Urinary bladder (tissue), 4 donors: ENCODE data around the gene ST3GAL4. TPM values are rescaled to one million over a fixed set of nuclear protein-coding genes. Genes with fewer than 3 reads are reported as not detected.
"Not testable (repeated sequence)": the region's sequence is repeated elsewhere in the genome, so short reads cannot be mapped to it uniquely, and the experiment has no call there.

Experiments
- DNase-seq: peaks from one replicate; pipeline ENCODE4 v3.0.0-alpha.2; 2015; ENCODE audit errors: extremely low spot score
- H3K27ac ChIP-seq: one replicate; pipeline ENCODE4 v1.5.1; 2013; ENCODE audit warnings: low read depth, mild to moderate bottlenecking, moderate library complexity
- H3K36me3 ChIP-seq: one replicate; pipeline ENCODE4 v1.6.1; 2013; ENCODE audit warnings: mild to moderate bottlenecking, moderate library complexity; ENCODE audit not compliant: insufficient read depth
- H3K4me1 ChIP-seq: one replicate; pipeline ENCODE4 v1.6.1; 2013; ENCODE audit warnings: mild to moderate bottlenecking, moderate library complexity; ENCODE audit not compliant: insufficient read depth
- H3K4me3 ChIP-seq: one replicate; pipeline ENCODE4 v1.5.1; 2013; ENCODE audit warnings: low read depth, low read length
- WGBS: extraction: QIAGEN DNeasy Blood & Tissue Kit; methylation state at CpG from one replicate; pipeline ENCODE4 v1.1.7; 2013; 5-methylcytosine and 5-hydroxymethylcytosine counted together
- polyA plus RNA-seq: library from polyadenylated mRNA; stranded (reverse); fragments of 200-250 nt; gene quantifications from one replicate; pipeline ENCODE4 v1.2.3, GENCODE V29; 2013
- total RNA-seq: library from RNA; depleted of rRNA; stranded (reverse); fragments of >200 nt; gene quantifications from one replicate; pipeline ENCODE4 v1.2.3, GENCODE V29; 2014
- donor health status: healthy with polysubstance abuse.
- donor health status: healthy.

Gene ST3GAL4
- total and polyA plus RNA-seq, 2 donors: 35.2 to 48.5 TPM

- no peak for DNase-seq
Measured at GRCh38 chr11:126345759-126346585, 9.5 kb upstream of the ST3GAL4 start.

GRCh38 chr11:126346586-126346940, 8.9 kb upstream of the ST3GAL4 start:
- H3K27ac ChIP-seq: peak overlapping the region; percentile 76
- 88% methylated on average over 1 of the region's 1 CpG for WGBS
- H3K4me3 ChIP-seq: no peak overlapping the region
- no peak for DNase-seq
- no peaks in the 10 kb centered on the region for H3K36me3 ChIP-seq
- H3K4me1 ChIP-seq: no peaks in the 10 kb centered on the region

More at GRCh38 chr11:126345759-126346585, 9.5 kb upstream of the ST3GAL4 start:
- Histone ChIP-seq H3K4me3 (no peak overlapping the region), H3K27ac (peak overlapping the region; percentile 84), H3K36me3 (no peaks in the 10 kb centered on the region), H3K4me1 (no peaks in the 10 kb centered on the region)
- WGBS: 32% methylated on average over 17 of the region's 17 CpGs

GRCh38 chr11:126346946-126347345, 8.5 kb upstream of the ST3GAL4 start:
- H3K4me1 ChIP-seq, H3K36me3 ChIP-seq, DNase-seq, H3K4me3 ChIP-seq: not testable (repeated sequence)
- 80% methylated on average over 7 of the region's 7 CpGs for WGBS
- H3K27ac ChIP-seq: peak overlapping the region; percentile 76

GRCh38 chr11:126347751-126348668, 7.5 kb upstream of the ST3GAL4 start:
- Histone ChIP-seq H3K4me1 (no peaks in the 10 kb centered on the region), H3K4me3 (no peak overlapping the region), H3K36me3 (no peaks in the 10 kb centered on the region), H3K27ac (peak overlapping the region; percentile 69)
- 64% methylated on average over 17 of the region's 17 CpGs for WGBS
- no peak for DNase-seq

GRCh38 chr11:126348806-126349582, 6.5 kb upstream of the ST3GAL4 start:
- Histone ChIP-seq H3K4me3 (no peak overlapping the region), H3K36me3 (no peaks in the 10 kb centered on the region), H3K4me1 (no peaks in the 10 kb centered on the region), H3K27ac (peak overlapping the region; percentile 53)
- WGBS: 44% methylated on average over 8 of the region's 8 CpGs
- DNase-seq: no peak

- DNase-seq: no peak
- 54% methylated on average over 5 of the region's 5 CpGs for WGBS
- Histone ChIP-seq H3K4me3 (no peak overlapping the region), H3K36me3 (no peaks in the 10 kb centered on the region), H3K27ac (no peak overlapping the region), H3K4me1 (no peaks in the 10 kb centered on the region)
Measured at GRCh38 chr11:126350836-126351235, 4.7 kb upstream of the ST3GAL4 start.

- Histone ChIP-seq H3K4me1 (no peaks in the 10 kb centered on the region), H3K27ac (no peak overlapping the region), H3K36me3 (no peaks in the 10 kb centered on the region), H3K4me3 (no peak overlapping the region)
- DNase-seq: no peak
- 55% methylated on average over 3 of the region's 3 CpGs for WGBS
Measured at GRCh38 chr11:126352163-126352562, 3.3 kb upstream of the ST3GAL4 start.

- WGBS: 81% methylated on average over 4 of the region's 4 CpGs
- no peaks in the 10 kb centered on the region for H3K36me3 ChIP-seq
- no peak for DNase-seq
- H3K4me3 ChIP-seq: no peak overlapping the region
- H3K27ac ChIP-seq: peak overlapping the region; percentile 25
- no peaks in the 10 kb centered on the region for H3K4me1 ChIP-seq
Measured at GRCh38 chr11:126352934-126353801, 2.3 kb upstream of the ST3GAL4 start.

- Histone ChIP-seq H3K4me3 (peak overlapping the region; percentile 80), H3K27ac (peak overlapping the region; percentile 87), H3K4me1 (no peaks in the 10 kb centered on the region), H3K36me3 (no peaks in the 10 kb centered on the region)
- DNase-seq: no peak
- 22% methylated on average over 15 of the region's 15 CpGs for WGBS
Measured at GRCh38 chr11:126354631-126355323, 709 bp upstream of the ST3GAL4 start.

- no peak for DNase-seq
- no peaks in the 10 kb centered on the region for H3K4me1 ChIP-seq
- H3K4me3 ChIP-seq: peak overlapping the region; percentile 80
- WGBS: 6% methylated on average over 46 of the region's 46 CpGs
- H3K27ac ChIP-seq: peak overlapping the region; percentile 68
- no peaks in the 10 kb centered on the region for H3K36me3 ChIP-seq
Measured at GRCh38 chr11:126355926-126356897, 726 bp downstream of the ST3GAL4 start.
